GM18907 (cell line): ENCODE results near the gene KCNQ1.
A peak's percentile ranks its signal among the peaks of the same experiment; 100 is the strongest.

Experiments
- ATAC-seq: cut with Tn5 transposase; IDR thresholded peaks from one replicate; pipeline ENCODE4 v1.9.1; 2021; ENCODE audit warnings: mild to moderate bottlenecking, moderate library complexity; ENCODE audit not compliant: unreplicated experiment

Gene KCNQ1

DNA sequence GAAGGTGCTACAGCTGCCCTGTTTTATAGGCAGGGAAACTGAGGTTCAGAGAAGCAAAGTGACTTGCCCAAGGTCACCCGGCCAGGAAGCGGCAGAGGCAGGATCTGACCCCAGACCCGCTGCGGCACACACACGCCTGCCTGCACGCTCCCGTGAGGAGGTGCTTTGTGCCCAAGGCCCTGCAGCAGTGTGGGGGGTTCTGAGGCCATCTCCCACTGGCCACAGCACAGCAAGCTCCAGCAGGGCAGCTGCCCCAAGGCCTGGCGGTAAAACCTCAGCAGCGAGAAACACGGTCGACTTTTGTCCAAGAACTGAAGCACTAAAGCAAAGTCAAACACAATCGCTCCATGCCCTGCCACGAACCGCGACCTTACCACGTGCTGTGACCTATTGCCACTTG, 398.1 kb downstream of the KCNQ1 start:
- ATAC-seq, result no peak

DNA sequence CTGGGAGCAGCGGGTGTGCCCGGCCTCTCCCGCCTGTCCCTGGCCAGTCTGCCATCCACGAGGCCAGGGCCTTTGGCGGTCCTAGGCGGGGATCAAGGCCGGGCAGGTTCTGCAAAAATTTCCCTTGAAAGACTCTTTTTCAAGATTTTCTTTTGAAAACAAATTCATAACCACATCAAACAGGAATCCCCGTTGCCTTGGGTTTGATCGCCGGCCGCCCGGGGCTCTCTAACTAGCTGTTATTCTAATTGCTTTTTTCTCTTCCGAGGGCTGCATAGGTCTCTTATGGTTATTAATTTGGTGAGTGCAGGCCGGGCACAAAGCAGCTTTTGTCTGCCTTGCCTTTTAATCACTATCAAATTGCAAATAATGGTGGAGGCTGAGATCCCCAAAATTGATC, 398.7 kb downstream of the KCNQ1 start:
- no peak for ATAC-seq

GRCh38 chr11:2844116-2844842, 399.5 kb downstream of the KCNQ1 start:
- no peak for ATAC-seq

DNA sequence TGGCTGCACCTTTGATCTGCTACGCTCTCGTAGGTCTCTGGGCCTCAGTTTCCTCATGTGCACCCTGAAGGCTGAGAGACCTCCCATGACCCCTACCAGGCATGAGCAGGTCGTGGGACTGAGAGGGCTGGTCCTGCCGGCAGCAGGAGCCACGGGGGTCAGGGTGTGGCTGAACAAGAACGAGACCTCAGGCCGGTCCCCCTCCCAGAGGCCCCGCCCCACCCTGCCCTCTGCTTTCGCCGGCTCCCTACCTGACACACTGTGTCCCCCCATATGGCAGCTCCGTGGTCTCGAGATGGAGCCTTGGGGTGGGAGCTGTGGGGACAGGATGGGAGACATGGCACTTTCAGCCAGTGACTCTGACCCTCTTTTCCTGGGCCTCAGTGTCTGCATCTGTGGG, 400.2 kb downstream of the KCNQ1 start:
- ATAC-seq, result no peak

GRCh38 chr11:2846056-2846455, 401.2 kb downstream of the KCNQ1 start:
- no peak for ATAC-seq

- ATAC-seq, result no peak
These were observed 401.7 kb downstream of the KCNQ1 start for GRCh38 chr11:2846470-2846869.

GRCh38 chr11:2847561-2847960, 402.8 kb downstream of the KCNQ1 start:
- ATAC-seq, result no peak

DNA sequence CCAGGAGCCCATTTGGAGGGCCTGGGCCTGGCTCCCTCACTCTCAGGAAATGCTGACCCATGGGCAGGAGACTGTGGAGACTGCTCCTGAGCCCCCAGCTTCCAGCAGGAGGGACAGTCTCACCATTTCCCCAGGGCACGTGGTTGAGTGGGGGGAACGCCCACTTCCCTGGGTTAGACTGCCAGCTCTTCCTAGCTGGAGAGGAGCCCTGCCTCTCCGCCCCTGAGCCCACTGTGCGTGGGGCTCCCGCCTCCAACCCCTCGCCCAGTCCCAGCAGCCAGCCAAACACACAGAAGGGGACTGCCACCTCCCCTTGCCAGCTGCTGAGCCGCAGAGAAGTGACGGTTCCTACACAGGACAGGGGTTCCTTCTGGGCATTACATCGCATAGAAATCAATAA, 403.7 kb downstream of the KCNQ1 start:
- ATAC-seq, result no peak

DNA sequence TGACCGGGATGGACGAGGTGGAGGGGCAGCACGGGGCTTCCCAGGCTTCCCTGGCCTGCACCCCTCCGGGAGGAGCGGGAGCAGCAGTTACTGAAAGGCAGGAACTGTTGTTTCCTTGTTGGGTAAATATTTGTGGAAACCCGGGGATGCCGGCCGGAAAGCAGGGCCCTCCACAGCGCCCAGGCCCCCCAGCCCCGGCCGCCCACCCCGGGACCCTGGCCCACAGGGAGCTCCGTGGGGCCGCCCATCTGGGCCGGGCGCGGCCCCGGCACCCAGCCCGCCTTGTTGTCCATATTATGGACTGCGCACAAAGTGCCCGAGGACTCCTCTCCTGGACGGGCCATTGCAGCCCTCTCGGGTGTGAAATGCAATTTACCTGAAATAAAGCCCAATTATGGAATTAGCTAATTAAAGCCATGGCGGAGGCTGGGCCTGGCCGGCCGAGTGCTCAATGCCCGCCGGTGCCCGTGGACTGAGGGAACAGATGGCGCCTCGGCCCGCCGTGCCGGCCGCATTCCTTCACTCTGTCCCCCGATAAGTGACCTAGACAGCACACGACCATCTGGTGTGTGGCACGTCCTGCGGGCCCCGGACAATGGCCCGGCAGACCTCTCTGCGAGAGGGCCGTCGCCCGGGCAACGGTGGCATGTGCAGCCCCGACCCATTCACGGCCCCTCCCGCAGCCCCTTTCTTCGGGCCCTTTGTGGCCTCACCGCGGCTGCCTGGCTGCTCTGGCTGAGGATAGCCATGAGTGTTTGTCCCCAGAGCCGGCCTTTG, 405.4 kb downstream of the KCNQ1 start:
- ATAC-seq, result no peak

DNA sequence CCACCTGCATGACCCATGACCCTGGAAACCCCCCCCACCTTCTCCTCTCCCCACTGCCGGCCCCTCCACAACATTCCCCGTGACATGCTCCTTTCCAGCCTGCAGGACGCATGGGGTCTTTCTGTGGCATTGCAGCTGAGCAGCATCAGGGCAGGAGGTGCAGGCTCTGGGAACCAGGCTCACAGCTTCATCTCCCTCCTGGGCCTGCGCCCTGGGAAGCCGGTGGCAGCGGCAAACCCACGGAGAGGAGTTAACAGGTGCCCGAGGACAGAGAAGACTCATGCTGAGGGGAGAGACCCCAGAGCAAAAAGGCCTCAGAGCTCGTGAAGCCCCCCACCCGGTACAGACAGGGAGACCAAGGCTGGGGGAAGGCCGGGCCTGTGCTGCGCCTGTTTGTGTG, 408.6 kb downstream of the KCNQ1 start:
- ATAC-seq, result no peak

DNA sequence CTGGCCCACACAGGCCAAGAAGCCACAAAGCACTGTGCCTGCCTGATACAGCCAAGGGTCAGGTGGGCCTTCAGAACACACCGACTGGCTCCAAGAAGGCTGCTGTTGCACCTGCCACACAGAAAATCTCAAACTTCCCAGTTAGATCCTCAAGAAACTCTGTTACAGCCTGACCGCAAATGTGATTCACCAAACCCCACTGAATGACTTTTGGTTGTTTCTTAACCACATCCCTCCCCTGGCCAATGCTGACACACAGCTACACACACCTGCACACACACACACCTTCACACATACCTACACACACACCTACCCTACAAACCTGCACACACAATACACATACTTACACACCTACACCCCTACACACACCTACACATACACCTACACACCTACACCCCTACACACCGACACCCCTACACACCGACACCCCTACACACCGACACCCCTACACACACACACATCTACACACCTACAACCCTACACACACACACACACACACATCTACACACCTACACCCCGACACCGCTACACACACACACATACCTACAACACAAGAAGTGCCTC, 409.3 kb downstream of the KCNQ1 start:
- no peak for ATAC-seq

- ATAC-seq, result no peak
These were observed 410.4 kb downstream of the KCNQ1 start for GRCh38 chr11:2855162-2855561.

DNA sequence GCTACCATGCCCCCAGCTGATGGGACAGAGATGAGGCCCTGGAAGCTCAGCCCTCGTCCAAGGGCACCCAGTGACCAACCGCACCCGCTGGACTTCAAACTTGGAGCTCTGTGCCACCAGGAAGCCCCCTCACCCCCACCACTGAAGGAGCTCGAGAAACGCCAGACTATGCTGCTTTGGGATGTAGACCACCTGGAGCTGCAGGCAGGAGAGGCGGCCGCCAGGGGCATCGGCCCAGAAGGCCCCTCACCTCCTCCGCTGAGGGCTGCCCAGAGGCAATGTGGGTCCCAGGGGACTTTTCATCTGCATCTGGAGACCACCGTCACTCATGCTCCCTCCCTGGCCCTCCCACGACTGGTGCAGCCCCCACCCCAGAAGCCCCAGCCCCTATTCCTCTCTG, 412.5 kb downstream of the KCNQ1 start:
- ATAC-seq, result no peak

GRCh38 chr11:2857918-2858317, 413.1 kb downstream of the KCNQ1 start:
- ATAC-seq, result no peak

GRCh38 chr11:2858995-2859698, 414.3 kb downstream of the KCNQ1 start:
- no peak for ATAC-seq

DNA sequence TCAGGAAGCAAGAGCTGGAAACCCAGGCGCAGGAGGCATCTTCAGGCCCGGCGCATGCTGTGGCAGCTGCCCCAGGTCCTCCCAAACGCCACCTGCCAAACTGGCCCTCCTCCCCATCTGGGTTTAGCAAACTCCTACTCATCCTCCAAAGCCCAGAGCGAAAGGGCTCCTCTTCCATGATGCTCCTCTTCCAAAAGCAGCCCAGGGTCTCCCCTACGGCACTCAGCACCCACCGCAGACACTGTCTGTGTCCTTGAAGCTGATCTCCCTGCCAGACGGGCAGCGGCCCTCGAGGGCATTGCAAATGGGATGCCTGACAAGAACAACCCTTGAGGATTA, 414.9 kb downstream of the KCNQ1 start:
- ATAC-seq, result no peak

GRCh38 chr11:2860636-2861035, 415.8 kb downstream of the KCNQ1 start:
- ATAC-seq, result peak; percentile 50

- no peak for ATAC-seq
These were observed 417.8 kb downstream of the KCNQ1 start for GRCh38 chr11:2862395-2863275.

- ATAC-seq, result no peak
These were observed 418.4 kb downstream of the KCNQ1 start for GRCh38 chr11:2863276-2863618.

GRCh38 chr11:2864901-2865300, 420.1 kb downstream of the KCNQ1 start:
- no peak for ATAC-seq
